ENCODE results near the gene CFB. TPM values are rescaled to one million over a fixed set of nuclear protein-coding genes. Genes with fewer than 3 reads are reported as not detected.

CFB gene
- total RNA-seq, 4 donors from 2014 or later: 6.2 to 32.6 (median 31.5) TPM; not detected in 1

DNA sequence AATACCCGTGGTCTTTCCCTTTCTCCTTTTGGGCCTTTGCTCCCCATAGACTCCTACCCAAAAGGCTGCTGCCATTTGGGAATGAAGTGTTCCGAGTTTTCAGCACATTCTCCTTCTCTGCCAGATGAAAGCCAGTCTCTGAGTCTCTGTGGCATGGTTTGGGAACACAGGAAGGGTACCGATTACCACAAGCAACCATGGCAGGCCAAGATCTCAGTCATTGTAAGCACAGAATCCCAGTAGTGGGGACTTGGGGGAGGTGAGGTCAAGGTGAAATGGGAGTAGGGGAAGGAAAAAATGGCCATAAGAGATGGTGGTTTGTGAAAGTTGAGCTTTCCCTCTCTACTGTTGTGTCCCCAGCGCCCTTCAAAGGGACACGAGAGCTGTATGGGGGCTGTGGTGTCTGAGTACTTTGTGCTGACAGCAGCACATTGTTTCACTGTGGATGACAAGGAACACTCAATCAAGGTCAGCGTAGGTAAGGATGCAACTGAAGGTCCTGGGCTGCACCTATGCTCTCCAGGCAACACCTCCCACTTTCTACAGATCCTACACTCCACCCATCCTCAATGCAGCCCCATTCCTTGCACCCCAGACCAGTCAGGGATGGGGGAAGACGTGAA, 4.1 kb downstream of the CFB start:
- H3K36me3 ChIP-seq: no peaks in the 10 kb centered on the region
- no peak overlapping the region for H3K4me3 ChIP-seq
- H3K9me3 ChIP-seq: no peaks in the 10 kb centered on the region
- DNase-seq: no peak
- TF ChIP-seq POLR2A (IDR thresholded peaks at IDR 0.05) (no peak), CTCF (IDR thresholded peaks at IDR 0.05) (no peak)
- H3K27me3 ChIP-seq: no peaks in the 10 kb centered on the region
- intact Hi-C loops (cut with DNase I; ENCODE audit: low total_unique reads): no loop called here
- no peaks in the 10 kb centered on the region for H3K4me1 ChIP-seq
- no peak overlapping the region for H3K27ac ChIP-seq

- peak; percentile 56 to 62 for DNase-seq
- H3K27ac ChIP-seq: peak overlapping the region; percentile 48 to 53
- H3K9me3 ChIP-seq: no peaks in the 10 kb centered on the region
- H3K36me3 ChIP-seq: no peaks in the 10 kb centered on the region
- TF ChIP-seq CTCF (IDR thresholded peaks at IDR 0.05): peak; percentile 63 to 68 (median 66)
- no peak for TF ChIP-seq POLR2A (IDR thresholded peaks at IDR 0.05)
- no peak overlapping the region for H3K4me3 ChIP-seq
- intact Hi-C loops (cut with DNase I; ENCODE audit: low total_unique reads): no loop called here
- H3K4me1 ChIP-seq: peaks cover 0 to 2% of the 10 kb centered on the region in 2 donors
- H3K27me3 ChIP-seq: no peaks in the 10 kb centered on the region
These were observed 6.4 kb downstream of the CFB start for GRCh38 chr6:31952140-31952805.

DNA sequence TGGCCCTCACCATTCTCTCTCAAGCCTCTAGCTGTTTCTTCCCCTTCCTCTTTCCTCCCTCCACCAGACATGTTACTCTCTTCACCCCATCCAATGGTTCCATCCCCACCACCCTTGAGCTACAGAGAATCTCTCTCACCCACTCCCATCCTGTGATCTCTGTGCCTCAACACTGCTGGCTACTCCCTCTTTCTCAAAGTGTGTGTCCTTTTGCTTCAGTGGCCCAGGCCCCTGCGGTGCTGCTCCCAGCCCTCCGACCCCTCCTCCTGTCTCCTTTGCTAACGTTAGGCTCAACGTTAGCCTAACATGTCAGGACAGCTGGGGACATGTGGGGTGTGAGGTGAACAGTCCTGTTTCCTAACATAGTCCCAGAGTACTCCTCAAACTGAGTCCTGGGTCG, 7.0 kb downstream of the CFB start:
- TF ChIP-seq CTCF (IDR thresholded peaks at IDR 0.05) (no peak), POLR2A (IDR thresholded peaks at IDR 0.05) (no peak)
- no peak overlapping the region for H3K4me3 ChIP-seq
- no peak for DNase-seq
- H3K36me3 ChIP-seq: no peaks in the 10 kb centered on the region
- peak overlapping the region; percentile 18 to 53 for H3K27ac ChIP-seq
- no peaks in the 10 kb centered on the region for H3K27me3 ChIP-seq
- peaks cover 0 to 8% of the 10 kb centered on the region in 2 donors for H3K4me1 ChIP-seq
- intact Hi-C loops (cut with DNase I; ENCODE audit: low total_unique reads): no loop called here
- no peaks in the 10 kb centered on the region for H3K9me3 ChIP-seq

- intact Hi-C loops (cut with DNase I; ENCODE audit: low total_unique reads): no loop called here
- Histone ChIP-seq H3K4me1 (peaks cover 0 to 11% of the 10 kb centered on the region in 2 donors), H3K27me3 (no peaks in the 10 kb centered on the region)
These were observed 8.6 kb downstream of the CFB start for GRCh38 chr6:31954511-31954910.

More at GRCh38 chr6:31954511-31954910, 8.6 kb downstream of the CFB start:
- Histone ChIP-seq H3K9me3 (no peaks in the 10 kb centered on the region), H3K36me3 (no peaks in the 10 kb centered on the region), H3K27ac (no peak overlapping the region), H3K4me3 (no peak overlapping the region)
- DNase-seq: no peak
- TF ChIP-seq POLR2A (IDR thresholded peaks at IDR 0.05) (no peak), CTCF (IDR thresholded peaks at IDR 0.05) (no peak)
